ENCODE measurements around the gene GNB3.

The GNB3 gene

GRCh38 chr12:6824085-6824775 is 16.5 kb upstream of the GNB3 start:
- DNase-seq: no peak

DNA sequence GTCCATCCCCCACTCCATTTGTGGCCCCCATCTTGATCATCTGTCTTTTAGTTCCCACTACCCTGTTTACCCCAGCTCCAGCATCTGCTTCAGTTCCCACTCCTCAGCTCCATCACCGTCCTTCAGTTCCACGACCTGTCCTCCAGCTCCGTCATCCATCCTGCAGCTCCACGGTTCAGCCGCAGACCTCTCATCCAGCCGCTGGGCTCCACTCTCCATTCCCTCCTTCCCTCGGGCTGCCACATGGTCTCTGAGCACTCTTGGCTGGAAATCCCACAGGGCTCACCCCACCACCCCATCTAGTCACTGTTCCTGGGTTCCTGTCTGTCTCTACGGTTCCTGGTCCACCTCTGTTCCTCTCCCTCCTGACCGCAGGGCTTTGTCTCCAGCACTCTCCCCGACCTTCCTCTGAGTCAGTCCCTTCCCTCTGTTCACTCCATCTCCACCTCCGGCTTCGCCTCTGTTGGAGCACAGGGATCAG is 15.8 kb upstream of the GNB3 start:
- no peak for DNase-seq

DNA sequence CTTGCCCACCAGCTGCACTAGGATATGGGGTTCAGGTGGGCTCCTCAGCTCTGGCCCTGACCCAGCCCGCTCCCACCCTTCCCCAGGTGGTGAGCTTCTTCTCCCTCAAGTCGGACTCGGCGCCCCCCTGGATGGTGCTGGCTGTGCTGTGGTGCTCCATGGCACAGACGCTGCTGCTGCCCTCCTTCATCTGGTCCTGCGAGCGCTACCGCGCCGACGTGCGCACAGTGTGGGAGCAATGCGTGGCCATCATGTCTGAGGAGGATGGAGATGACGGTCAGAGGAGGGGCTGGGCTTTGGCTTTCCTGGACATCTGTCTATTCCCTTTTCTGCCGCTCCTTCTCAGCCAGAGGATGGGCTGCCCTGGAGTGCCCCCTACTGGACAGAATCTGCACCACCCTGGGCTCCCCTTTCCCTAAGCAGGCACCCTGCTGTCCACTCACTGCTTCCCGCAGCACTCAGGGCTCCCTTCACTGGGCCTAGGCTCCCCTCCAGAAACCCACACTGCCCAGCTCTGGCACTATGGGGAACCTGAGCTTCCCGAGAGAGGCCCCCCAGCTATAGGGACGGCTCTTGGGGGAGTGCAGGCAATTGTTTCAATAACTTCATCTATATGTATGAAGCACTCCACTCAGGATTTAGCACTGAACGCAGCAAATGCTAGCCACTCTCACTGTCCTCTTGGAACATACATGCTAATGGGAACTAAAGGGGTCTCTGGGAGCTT is 15.2 kb upstream of the GNB3 start:
- peak; percentile 88 for DNase-seq

DNA sequence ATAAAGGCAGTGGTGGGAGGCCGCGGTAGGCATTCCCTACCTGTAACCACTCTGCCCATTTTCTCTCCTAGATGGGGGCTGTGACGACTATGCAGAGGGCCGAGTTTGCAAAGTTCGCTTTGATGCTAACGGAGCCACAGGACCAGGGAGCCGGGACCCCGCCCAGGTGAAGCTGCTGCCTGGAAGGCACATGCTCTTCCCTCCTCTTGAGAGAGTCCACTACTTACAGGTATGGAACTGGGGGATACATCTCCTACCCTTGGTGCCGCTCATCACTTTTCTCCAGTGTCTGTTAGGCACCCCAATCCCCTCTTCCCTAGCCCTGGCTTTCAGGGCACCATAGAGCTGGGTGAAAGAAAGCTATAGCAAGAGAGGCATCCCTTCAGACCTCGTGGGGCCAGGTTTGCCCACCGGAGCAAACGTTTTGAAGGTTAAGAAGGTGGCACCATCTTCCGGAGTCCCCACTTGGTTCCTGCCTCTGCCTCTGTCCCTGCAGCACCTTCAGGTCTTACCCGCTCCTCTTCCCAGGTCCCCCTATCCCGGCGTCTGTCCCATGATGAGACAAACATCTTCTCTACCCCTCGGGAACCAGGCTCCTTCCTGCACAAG is 14.5 kb upstream of the GNB3 start:
- DNase-seq: no peak

GRCh38 chr12:6826734-6827436 is 13.8 kb upstream of the GNB3 start:
- DNase-seq: no peak

DNA sequence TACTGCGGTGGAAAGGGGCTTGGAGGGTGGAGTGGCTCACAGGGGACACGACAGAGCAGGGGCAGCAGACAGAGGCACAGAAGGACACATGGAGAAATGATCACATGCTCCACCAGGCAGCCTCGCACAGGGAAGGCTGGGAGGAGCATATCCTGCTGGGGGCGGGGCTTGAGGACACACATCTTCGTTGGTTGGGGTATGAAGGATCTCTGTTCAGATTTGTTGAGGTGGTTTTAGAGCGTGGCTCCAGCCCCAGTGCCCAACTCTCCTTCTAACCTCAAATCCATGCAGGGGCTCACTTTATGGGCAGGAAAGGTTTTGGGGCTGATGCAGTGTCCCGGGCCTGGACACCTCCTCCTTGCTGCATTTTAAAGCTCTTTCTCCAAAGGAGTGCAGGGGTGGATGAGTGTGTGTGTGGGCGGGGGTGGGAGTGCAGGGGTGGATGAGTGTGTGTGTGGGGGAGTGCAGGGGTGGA is 13.3 kb upstream of the GNB3 start:
- DNase-seq: peak; percentile 80

- DNase-seq: peak; percentile 48
Observed at GRCh38 chr12:6827982-6828780, 12.5 kb upstream of the GNB3 start, which contains the start of gene P3H3. Gene P3H3 (plus strand): TSS chr12:6828407. CDS start chr12:6828441, 34 bp downstream.

- peak; percentile 57 for DNase-seq
Observed at GRCh38 chr12:6828781-6829535, 11.8 kb upstream of the GNB3 start.

DNA sequence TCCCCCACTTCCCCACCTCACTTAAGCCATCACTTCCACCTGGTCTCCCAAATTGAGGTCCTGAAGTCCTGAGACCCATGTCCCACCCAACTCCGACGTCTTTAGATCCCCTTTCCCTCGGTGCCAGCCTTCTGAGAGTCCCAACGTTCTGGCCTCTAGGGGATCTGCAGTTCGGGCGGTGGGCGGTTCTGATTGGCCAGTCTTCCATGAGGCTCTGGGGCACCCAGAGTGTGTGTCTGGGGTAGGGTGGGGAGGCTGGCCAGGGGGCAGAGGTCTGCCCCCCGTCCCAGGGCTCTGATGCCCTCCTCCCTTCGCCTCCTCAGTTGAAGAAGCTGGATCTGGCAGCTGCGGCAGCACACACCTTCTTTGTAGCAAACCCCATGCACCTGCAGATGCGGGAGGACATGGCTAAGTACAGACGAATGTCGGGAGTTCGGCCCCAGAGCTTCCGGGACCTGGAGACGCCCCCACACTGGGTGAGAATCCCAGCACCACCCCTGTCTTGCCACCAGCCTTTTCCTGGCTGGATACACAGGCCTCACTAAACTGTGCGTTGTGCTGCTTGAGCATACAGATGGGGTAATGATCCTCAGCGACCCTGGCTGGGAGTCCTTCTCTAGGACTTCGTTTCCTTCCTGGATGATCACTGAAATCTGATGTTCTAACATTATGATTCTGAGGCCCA is 11.0 kb upstream of the GNB3 start:
- DNase-seq: no peak

DNA sequence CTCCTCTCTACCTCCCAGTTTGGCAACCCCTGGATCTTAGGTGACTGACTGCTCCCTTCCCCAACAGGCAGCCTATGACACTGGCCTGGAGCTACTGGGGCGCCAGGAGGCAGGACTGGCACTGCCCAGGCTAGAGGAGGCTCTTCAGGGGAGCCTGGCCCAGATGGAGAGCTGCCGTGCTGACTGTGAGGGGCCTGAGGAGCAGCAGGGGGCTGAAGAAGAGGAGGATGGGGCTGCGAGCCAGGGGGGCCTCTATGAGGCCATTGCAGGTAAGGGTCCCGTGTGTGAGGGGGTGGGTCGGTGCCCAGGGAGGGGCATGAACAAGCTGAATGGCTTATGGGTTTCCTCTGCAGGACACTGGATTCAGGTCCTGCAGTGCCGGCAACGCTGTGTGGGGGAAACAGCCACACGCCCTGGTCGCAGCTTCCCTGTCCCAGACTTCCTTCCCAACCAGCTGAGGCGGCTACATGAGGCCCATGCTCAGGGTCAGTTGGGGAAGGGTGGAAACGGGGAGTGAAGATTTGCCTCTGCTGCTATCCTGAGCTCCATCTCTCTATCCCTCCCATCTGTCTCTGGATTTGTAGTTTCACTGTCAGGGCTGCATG is 10.3 kb upstream of the GNB3 start:
- DNase-seq: no peak

DNA sequence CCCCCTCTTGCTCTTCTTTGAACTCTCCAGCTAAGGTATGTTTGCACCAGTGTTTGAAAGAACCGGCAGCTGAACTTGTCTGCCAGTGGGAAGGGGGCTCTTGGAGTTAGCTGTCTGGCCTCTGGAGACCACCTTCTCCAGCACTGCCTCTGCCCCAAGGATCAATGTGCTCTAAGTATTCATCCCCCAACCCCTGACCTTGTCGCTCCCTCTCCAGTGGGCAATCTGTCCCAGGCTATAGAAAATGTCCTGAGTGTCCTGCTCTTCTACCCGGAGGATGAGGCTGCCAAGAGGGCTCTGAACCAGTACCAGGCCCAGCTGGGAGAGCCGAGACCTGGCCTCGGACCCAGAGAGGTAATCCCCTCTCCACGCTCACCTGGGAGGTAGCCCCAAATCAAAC is 9.7 kb upstream of the GNB3 start:
- no peak for DNase-seq

GRCh38 chr12:6831450-6831995 is 9.2 kb upstream of the GNB3 start:
- no peak for DNase-seq

GRCh38 chr12:6832125-6832524 is 8.6 kb upstream of the GNB3 start:
- no peak for DNase-seq

- DNase-seq: no peak
Observed at GRCh38 chr12:6833189-6833890, 7.4 kb upstream of the GNB3 start.

DNA sequence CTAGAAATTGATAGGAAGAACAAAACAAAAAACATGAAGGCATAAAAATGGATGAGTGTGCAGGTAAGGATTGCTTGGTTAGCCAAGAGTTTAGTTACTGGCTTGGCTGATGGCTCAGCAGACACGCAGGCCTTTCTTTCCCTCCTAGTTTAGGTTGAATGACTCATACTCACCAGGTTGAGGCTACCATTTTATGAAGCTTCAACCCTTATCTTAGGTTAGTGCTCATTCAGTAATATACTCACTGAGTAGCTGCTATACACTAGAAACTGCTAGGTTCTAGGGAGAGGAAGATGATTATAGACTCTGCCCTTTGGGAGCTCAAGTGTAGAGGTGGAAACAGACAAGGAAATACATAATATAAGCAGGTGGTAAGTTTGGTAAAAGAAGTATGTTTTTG is 6.5 kb upstream of the GNB3 start:
- no peak for DNase-seq

GRCh38 chr12:6834873-6835272 is 5.9 kb upstream of the GNB3 start:
- no peak for DNase-seq

DNA sequence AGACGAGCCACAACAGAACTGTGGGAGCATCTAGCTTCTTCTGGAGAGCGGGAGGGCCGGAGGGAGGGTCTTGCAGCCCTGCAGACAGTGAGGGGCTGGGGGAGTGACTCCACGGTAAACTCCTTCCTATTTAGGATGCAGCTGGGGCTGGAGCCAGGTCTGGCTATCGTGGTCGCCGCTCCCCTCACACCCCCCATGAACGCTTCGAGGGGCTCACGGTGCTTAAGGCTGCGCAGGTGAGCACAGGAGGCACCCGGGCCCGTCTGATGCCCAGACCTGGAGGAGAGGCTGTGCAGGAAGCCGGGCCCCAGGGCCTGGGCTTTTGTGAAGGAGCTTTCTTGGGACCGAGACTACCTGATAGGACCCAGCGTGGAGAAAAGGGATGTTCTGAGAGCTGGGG is 3.9 kb upstream of the GNB3 start:
- no peak for DNase-seq

DNA sequence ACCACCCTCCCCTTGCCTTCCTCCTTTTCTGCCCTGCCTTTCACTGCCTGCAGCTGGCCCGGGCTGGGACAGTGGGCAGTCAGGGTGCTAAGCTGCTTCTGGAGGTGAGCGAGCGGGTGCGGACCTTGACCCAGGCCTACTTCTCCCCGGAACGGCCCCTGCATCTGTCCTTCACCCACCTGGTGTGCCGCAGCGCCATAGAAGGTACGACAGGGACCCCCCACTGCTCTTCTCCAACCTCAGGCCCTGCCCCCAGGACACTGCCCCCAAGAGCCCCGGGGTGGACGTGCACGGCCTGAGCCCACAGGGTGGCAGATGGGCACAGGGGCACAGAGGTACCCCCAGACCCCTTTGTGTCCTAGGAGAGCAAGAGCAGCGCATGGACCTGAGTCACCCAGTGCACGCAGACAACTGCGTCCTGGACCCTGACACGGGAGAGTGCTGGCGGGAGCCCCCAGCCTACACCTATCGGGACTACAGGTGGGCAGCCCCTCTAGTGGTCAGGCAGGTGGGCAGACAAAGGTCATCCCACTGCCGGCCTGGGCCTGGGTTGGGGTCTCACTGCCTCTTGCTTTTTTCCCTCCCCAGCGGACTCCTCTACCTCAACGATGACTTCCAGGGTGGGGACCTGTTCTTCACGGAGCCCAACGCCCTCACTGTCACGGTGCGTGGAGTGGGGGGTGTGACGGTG is 3.2 kb upstream of the GNB3 start:
- DNase-seq: no peak

GRCh38 chr12:6838854-6839253 is 1.9 kb upstream of the GNB3 start:
- no peak for DNase-seq
